Measurements from ENCODE around the gene CAMK2G.
"Not testable (repeated sequence)": the region's sequence is repeated elsewhere in the genome, so short reads cannot be mapped to it uniquely, and the experiment has no call there.

The CAMK2G gene

GRCh38 chr10:73901261-73901660, 26.9 kb upstream of the CAMK2G start:
- no peak for DNase-seq

DNA sequence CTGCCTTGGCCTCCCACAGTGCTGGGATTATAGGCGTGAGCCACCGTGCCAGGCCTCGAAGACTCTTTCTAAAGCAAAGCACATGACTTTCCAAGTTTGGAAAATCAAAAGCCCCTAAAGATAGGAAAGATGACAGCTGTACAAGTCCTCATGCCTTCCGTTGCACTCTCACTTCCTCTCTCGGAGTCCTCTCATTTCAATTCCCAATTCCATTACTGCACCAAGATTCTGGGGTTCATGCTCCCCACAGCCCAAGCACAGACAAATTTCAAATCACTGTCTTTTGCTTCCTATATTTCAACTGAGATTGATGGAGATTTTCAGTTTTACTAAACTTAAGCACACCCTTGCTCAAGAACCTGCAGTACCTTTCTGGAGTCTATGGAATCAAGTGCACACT, 25.7 kb upstream of the CAMK2G start:
- no peak for DNase-seq

DNA sequence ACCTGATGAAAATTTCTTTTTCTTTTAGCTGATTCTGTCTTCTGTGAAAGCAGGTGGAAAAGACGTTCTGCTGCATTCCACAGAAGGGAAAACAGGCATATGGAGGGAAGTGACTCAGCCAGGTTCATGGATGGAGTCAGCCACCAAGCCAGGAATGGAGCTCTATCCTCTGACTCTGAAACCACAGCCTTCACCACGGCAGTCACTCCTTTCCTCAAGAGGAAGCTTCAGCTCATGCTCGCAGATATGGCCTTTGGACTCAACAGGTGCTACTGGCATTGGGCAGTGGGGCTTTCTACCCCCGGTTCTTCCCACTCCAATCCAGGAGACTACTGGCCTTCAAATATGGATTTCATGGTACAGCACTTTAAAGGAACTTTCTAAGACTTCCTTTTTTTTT, 25.1 kb upstream of the CAMK2G start:
- no peak for DNase-seq

GRCh38 chr10:73898730-73899410, 24.5 kb upstream of the CAMK2G start:
- DNase-seq: no peak

DNA sequence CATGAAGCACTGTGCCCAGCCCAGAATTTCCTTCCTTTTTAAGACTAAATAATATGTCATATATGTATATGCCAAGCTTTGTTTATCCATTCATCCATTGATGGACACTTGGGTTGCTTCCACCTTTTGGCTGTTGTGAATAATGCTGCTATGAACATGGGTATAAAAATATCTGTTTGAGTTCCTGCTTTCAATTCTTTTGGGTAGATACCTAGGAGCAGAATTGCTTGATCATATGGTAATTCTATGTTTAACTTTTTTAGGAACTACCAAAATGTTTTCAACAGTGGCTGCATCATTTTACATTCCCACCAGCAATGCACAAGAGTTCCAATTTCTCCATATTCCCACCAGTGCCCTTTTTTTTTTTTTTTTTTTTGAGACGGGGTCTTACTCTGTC, 23.3 kb upstream of the CAMK2G start:
- no peak for DNase-seq

DNA sequence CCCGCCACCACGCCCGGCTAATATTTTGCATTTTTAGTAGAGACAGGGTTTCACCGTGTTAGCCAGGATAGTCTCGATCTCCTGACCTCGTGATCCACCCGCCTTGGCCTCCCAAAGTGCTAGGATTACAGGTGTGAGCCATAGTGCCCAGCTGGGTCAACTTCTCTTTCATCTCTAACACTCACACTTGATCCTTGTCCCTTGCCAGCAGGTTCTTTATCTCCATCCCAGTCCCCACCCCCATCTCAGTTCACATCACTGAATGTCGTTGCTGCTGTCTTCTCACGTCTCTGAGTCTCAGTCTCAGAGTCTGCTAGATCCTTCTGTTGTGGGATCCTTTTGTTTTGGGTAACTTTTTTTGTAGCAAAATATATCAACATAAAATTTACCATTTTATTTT, 21.0 kb upstream of the CAMK2G start:
- not testable (repeated sequence) for DNase-seq

DNA sequence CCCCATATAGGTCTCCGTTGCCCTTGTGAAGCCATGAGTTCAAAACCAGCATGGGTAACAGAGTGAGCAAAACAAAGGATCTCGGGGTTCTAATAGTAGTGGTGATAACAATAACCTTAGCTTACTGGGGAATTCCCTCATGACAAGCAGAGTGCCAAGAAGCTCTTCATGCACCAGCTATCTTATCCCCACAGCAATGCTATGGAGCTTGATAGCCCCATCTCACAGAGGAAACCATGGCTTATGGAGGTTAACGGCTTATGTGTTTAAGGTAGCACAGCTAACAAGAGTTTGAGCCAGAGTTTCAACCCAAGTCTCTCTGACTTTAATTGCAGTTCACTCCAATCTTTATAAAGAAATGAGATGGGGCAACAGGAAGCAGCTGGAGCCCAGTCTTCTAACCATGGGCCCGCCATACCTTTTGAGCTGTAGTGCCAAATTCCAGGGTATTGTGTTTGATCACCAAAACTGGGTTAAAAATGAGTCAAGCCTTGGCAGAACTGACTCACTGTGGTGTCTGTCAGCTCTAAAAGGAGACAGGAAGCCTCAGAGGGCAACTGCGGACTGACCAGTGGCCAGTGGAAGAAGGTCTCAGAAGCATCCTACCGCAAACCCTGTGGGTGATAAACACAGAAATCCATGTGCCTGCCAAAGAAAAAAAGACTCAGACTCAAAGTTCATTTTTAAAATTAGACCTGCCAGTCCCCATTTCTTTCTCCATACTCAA, 20.1 kb upstream of the CAMK2G start:
- no peak for DNase-seq

GRCh38 chr10:73893426-73893825, 19.1 kb upstream of the CAMK2G start:
- DNase-seq: no peak

- DNase-seq: no peak
Observed at GRCh38 chr10:73892310-73893030, 18.1 kb upstream of the CAMK2G start.

DNA sequence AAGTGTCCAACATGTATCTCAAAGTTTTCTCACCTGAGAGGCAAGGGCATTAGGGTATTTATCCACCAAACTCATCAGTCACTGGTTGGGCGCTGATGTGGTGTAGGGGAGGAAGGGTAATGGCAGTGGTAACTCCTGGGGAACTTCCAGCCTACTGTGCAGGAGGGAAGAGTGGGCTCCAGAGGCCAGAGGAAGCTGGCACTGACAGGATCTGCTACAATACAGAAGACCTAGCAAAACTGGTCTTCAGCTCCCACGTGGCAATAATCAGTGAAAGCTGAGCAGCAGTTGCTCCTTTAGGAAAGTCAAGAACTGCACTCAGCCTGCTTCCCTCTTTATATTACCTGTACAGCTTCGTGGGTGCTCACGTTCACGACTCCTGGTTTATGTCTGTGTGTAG, 17.2 kb upstream of the CAMK2G start:
- no peak for DNase-seq

DNA sequence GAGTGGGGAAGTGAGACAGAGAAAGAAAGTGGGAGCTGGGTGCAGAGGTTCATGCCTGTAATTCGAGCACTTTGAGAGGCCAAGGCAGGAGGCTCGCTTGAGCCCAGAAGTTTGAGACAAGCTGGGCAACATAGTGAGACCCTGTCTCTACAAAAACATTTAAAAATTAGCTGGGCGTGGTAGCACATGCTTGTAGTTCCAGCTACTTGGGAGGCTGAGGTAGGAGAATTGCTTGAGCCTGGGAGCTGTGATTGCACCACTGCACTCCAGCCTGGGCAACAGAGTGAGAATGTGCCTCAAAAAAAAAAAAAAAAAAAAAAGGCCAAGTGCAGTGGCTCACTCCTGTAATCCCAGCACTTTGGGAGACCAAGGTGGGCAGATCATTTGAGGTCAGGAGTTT, 16.5 kb upstream of the CAMK2G start:
- not testable (repeated sequence) for DNase-seq

GRCh38 chr10:73890261-73890660, 15.9 kb upstream of the CAMK2G start:
- no peak for DNase-seq

GRCh38 chr10:73889416-73889815, 15.1 kb upstream of the CAMK2G start:
- DNase-seq: not testable (repeated sequence)

- DNase-seq: no peak
Observed at GRCh38 chr10:73889014-73889413, 14.7 kb upstream of the CAMK2G start.

- DNase-seq: no peak
Observed at GRCh38 chr10:73888514-73888913, 14.2 kb upstream of the CAMK2G start.

DNA sequence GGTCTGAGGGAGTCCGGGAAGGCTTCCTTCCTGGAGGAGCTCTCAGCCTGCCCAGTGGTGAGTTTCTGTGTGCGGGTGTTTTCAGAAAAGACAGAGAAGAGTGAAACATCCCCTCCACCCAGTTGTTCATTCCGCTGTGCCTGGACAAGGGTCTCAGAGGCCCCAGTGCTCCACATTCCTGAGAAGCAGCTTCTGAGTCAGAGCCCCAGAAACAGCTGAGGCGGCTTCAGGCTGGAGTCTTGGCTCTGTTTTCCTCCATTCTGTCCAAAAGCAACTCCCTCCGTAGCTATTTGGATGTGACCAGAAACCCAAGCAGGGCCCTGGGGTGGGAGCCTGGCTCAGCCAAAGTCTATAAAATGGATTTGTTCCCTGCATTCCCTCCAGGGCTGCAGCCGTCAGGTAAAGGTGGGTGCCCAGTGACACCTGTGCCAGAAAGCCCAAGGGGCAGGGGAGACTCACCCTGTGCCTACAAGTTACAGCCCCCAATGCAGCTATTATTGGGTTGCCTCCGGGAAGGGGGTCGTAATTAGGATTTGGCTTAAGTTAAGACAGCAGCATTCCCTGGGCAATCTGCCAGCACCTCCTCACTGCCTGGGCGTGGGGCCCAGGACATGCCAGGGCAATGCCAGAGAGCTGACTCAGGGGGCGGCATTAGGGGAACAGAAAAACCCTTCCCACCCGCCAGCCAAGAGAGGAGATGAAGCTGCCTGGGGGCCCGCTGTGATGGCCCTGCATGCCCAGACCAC, 13.1 kb upstream of the CAMK2G start:
- DNase-seq: no peak

DNA sequence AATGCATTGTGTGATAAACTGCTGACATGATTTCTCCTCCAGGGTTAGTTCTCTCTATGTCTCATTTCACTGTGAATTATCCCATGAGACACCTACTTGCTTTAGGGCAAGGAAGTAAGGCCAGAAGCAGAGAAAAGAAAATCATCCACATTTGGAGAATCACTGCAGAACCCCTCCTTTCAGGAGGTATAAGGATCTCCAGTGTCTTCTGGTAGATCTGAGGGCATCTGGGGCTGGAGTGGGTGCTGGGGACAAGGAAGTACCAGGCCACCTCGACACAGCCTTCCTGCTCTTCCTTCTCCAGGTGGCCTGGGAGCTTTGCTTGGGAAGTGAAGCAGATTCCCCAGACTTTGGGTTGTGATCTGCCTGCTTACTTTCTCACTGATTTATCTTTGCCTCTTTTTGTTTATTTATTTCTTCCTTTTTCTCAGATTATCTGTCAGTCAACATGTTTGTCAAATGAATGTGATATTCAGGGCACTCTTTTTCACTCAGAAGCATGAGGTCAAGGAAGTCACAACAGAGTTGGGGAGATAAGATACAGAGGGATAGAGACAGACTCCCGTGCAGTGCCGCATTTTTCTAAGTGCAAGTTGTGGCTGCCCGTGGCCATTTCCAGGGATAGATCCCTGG, 12.4 kb upstream of the CAMK2G start:
- DNase-seq: no peak

DNA sequence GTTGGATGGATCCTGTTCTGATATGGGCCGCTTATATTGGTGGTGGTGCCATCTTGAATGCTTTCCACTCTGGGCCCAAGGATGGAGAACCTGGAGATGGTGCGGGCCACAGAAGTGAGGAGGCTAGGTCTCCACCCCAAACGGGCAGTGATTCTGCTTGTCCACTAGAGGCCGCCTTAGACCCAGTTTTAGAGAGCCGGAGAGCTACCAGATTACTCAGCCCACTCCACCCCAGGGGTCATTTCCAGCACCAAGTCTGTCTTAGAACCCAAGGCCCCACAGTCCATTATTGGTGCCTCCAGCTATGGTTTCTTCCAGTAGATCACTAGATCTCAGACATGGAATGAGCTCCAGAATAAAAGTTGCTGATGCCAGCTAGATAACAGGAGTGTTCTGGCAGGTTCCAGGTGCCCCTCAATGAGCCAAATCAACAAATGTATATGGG, 11.8 kb upstream of the CAMK2G start:
- DNase-seq: peak; percentile 63 to 69

GRCh38 chr10:73884017-73884416, 9.7 kb upstream of the CAMK2G start:
- no peak for DNase-seq

GRCh38 chr10:73881221-73881919, 7.0 kb upstream of the CAMK2G start:
- DNase-seq: no peak

DNA sequence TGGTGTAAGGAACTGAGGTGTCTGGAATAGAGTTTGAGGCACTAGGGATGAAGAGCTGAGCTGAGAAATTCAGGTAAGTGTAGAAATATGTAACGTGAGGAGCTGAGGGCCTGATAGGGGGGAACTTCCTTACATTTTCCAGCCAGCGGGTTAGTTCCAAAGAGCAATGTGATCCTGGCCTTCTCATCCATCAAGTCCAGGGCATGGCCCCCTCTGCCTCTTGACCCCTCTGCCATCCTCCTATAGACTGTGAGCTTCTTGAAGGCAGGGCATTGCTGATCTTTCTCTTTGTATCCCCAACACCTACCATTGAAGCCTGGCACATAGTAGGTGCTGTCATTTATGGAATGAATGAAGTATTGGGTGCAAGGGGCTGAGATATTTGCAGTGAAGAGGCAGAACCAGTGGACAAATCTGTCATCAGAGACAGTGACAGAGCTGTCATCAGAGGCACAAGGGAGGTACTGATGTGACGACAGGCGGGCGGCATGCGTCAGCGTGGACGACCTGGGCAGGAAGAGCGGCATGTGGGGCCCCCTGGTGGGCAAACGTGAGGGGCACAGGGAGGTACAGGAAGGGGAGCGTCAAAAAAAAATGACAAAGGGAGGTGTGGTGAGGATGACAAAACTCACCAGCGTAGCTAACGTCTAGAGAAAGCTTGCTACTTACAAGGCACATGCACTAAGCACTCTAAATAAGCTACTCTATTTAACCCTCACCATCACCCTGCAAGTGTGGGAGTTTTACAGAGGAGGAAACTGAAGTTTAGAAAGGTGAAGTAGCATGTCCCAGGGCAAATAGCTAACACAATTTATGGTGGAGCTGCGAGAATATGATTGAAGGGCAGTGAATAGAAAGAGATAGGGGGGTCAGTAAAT, 5.2 kb upstream of the CAMK2G start:
- DNase-seq: peak; percentile 87 to 91

Measured in stimulated activated CD4-positive, alpha-beta T cell treated with anti-CD3 and anti-CD28 coated beads, Interleukin-2, amount 100 ng/mL, for 48 hours (primary cell).